ENCODE results near the gene CDPF1.

Gene CDPF1

DNA sequence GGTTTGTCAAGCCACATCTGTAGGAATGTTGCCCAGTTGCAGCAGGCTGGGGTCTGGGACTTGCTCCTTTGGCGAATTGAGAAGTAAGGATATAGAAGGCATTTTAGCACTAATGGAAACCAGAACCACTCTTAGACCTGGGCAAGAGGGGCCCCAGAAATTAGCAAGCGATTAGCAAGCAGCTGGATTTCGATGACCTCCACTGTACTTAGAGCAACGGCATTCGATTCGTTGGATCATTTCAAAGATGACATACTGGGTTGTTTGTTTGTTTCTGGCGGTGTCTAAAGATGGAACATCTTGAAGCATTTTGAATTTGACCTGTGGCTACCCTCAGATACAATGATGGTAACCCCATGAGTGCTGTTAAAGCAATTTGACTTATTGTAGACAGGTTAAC is 1.2 kb upstream of the CDPF1 start:
- DNase-seq: no peak

DNA sequence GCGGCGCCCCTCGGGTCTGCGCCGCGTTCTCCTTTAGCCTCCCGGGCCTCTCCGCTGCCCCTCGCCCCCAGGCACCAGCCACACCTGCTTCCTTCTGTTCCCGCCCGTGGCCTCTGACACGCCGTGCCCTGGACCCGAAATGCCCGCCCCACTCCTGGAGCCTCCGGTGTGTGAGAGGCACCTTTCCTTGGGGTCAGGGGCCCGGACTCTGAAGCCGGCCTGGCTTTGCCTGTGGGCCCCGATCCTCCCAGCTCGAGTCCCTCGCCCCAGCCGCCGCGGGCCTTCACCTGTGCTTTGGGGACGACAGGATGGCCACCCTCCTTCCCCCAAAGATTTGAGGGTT is 661 bp upstream of the CDPF1 start:
- peak; percentile 14 for DNase-seq

GRCh38 chr22:46247443-46247975 is 2.6 kb downstream of the CDPF1 start:
- no peak for DNase-seq

GRCh38 chr22:46246178-46246577 is 3.9 kb downstream of the CDPF1 start:
- no peak for DNase-seq

- no peak for DNase-seq
These were observed 4.6 kb downstream of the CDPF1 start for GRCh38 chr22:46245511-46245910.

- no peak for DNase-seq
These were observed 5.3 kb downstream of the CDPF1 start for GRCh38 chr22:46244771-46245170.

DNA sequence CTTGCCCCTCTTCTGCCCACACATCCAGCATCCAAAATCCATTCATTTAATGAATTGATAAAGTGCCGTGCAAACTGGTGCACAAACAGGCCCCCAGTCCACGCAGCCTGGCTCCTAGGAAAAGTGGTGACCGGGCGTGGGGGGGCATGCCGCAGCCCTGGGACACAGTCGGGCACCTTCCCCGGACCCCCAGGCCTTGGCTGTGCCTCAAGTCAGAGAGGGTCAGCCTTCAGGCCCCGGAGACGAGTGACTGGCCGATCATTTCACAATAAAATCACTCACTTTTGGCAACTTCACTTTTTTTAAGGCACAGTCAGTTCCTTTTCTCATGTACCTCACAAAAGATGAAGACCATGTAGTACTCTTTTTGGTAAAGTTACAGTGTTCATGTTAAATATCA is 8.0 kb downstream of the CDPF1 start:
- DNase-seq: no peak

DNA sequence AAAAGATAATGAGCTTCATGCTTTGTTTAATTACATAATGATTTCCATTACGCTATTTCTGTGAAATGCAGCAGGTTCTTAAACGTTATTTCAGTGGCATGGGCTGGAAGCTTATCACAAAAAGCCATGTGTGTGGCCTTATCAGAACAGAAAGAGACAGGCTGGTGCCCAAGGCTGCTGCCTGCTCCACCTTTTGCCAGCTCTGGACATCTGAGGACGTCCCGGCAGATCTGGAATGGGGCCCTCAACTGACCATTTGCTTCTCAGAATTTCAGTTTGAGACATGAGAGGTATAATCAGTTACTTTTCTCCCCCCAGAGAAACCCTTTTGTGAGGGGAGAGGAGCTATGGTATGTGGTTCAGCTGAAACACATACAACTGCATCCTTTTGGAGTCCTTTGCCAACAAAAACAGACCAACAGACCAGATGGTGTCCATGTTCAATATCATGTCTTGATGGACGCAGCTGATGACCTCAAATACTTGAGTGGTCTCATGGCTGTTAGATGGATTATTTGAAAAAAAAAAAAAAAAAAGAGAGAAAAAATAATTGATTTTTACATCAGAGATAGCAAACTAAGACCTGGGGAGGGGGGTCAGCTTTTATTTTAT is 8.6 kb downstream of the CDPF1 start:
- DNase-seq: no peak

GRCh38 chr22:46240907-46241306 is 9.2 kb downstream of the CDPF1 start:
- no peak for DNase-seq

DNA sequence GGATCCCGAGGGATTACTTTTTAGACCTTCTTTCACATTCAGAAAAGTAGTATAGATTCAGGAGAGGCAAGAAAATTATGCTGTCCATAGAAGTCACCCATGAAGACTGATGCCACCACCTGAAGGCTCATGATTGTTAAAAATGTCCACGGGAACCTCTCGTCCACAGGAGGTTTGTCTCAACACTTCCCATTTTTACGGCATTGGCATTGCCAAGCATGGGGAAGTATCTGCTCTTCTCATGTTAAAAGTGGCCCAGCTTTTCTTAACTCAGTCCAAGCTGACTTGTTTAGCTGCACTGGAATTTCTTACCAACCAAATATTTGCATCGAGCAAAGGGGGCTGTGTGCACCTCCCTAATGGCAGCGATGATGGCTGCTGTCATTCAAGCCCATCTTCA is 9.6 kb downstream of the CDPF1 start:
- DNase-seq: no peak

- no peak for DNase-seq
These were observed 10.0 kb downstream of the CDPF1 start for GRCh38 chr22:46240073-46240472.

- no peak for DNase-seq
These were observed 10.6 kb downstream of the CDPF1 start for GRCh38 chr22:46239261-46240048.

GRCh38 chr22:46238541-46238940 is 11.6 kb downstream of the CDPF1 start:
- no peak for DNase-seq

GRCh38 chr22:46237453-46238124 is 12.5 kb downstream of the CDPF1 start:
- DNase-seq: no peak

- DNase-seq: no peak
These were observed 15.1 kb downstream of the CDPF1 start for GRCh38 chr22:46234969-46235368.

DNA sequence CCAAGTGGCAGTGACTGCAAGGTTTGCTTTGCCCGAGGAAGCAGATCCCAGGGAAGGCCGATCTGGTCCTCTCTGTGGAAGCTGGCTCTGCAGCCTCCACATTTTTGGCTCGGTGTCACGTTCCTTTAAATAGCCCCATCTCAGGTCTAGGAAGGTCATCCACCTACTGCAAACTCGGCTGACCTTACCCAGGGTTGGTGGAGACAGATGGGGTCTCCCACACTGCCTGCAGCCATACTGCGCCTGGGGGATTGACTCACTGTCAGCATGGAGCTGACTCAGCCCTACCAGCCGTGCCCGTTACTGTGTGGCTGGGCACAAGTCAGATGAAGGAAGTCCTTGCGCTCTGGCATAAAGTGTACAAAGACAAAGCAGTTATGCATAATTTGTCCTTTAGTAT is 16.9 kb downstream of the CDPF1 start:
- peak; percentile 20 for DNase-seq

DNA sequence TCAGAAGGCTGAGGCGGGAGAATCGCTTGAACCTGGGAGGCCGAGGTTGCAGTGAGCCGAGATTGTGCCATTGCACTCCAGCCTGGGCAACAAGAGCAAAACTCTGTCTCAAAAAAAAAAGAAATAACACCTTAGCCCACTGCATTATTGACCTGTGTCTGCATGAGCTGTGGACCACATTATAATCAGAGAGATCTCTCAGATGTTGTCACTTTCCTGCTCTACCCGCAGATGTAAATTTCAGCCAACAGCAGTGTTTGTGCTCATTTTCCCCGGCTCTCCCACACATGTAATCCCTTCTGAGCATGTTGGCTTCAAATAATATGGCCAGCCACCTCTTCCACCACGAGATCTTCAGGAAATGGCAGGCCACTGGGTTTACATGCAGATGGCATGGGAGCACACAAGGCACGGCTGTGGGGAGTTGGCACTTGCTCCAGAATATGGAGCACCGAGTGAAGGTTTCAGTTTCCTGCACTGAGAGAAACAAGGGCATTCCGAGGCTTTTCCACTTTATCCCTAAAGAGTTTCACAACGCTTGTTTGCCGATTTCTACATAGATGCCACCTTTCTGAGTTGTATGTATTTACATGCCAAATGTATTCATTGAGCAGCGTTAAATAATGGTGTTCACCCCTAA is 19.7 kb downstream of the CDPF1 start:
- DNase-seq: no peak

- no peak for DNase-seq
These were observed 20.4 kb downstream of the CDPF1 start for GRCh38 chr22:46229701-46230100.

DNA sequence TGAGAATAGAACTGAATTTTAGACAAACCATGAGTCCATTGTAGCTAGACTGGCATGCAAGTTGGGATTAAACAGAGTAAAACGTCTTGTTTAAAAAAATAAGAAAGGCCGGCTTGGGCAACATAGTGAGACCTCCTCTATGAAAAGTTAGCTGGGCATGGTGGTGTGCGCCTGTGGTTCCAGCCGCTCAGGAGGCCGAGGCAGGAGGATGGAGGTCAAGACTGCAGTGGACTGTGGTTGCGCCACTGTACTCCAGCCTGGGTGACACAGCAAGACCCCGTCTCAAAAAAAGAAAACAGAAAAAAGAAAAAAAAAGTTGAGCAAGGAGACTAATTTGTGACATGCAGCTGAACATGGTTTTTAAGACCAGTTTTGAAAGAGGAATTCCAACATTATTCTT is 23.5 kb downstream of the CDPF1 start:
- DNase-seq: no peak

- no peak for DNase-seq
These were observed 24.5 kb downstream of the CDPF1 start for GRCh38 chr22:46225631-46226030.

DNA sequence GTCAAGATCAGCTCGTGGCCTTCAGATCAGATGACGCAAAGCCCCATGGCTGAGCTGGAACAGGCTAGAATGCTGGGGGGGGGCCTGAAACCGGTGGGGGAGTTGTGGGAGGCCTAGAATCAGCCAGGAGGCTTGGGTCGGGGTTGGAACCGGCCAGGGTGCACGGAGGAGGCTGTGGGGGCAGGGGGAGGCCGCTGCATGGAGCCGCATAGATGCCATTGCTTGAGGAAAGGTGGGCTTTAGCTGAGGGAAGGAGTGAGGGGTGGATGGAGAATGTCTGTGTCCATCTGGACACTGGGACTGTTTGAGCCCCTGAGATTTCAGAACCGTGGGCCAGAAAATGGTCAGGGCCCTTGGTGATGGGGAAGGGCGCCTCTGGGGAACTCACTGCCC is 25.2 kb downstream of the CDPF1 start:
- no peak for DNase-seq

DNA sequence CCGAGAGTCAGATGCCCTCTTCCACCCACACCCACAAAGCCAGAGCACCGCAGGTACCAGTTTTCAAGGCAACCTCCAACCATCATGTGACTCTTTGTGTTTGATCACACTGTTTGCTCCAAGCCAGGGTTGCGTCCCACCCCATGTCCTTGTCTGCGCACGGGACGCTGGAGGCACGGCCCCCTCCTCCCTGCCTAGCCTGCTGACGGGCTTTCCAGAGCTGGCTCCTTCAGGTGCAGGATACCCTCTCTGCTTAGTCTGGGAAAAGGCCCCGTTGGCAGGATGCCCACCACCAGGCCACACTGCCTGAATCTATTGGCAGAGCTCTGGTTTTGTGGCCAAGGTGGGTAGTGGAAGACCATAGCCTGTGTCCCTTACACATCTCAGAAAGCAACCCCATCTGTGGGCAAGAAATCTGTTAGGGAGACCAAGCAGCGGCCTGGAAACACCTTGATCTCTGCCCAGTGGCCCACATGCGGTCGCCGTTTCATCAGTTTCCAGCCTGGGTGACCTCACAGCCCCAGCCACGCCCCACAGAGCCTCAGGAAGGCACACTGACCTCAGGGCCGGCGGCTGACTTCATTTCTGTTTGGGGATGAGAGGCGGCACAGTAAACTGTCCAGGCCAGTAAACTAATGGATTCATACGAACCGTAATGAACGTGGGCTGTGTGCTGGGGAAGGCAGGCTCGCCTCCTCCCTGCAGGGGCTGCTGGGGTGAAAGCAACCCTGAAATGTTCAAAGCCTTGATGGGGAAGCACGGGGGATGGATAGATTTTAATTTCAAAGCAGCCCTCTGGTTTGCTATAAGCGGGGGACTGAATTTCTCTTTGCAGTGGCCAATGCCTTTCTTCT is 25.8 kb downstream of the CDPF1 start:
- DNase-seq: no peak

- DNase-seq: no peak
These were observed 29.2 kb downstream of the CDPF1 start for GRCh38 chr22:46220921-46221320.
